Measurements from ENCODE around the gene MXRA5.
"Not testable (repeated sequence)": the region's sequence is repeated elsewhere in the genome, so short reads cannot be mapped to it uniquely, and the experiment has no call there.

Gene MXRA5

GRCh38 chrX:3343569-3343968, 2.9 kb downstream of the MXRA5 start:
- DNase-seq (ENCODE audit: low read depth in 2 of 2) = not testable (repeated sequence)

DNA sequence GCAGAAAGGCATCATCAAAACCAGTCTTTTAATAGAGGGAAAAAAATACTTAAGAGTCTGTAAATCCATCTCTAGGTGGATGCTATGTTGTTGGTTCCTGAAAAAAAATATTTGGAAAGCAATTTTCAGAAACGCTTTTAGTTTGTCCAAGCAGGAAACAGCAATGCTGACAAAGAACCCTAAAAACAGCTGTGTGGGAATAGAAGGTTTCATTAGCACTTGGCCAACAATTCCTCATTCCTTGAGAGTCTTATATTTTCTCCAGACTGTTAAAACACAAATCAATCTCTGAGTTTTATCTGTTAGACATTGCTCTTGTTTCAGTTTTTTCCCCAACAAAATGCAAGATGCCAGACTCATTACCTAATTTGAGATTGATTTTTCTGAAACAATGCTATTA, 6.4 kb downstream of the MXRA5 start:
- no peak for DNase-seq (ENCODE audit: low read depth in 2 of 2)

DNA sequence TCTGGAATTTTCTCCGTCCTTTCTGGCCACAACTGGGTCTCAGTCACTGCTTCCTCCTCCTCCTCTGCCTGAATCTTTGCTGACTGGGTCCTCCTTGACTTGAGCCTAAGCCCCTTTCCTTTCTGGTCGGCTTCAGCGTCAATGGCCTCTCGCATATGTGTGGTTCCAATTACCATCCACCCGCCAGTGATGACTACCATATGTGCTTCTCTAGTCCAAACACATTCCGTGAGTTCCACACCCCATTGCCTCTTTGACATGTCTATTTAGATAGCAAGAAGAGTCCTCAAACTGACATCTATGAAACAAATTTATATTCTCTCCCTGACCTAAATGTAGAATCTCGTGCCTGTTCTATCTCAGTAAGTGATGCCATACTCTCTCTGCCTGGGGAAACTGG, 19.8 kb downstream of the MXRA5 start:
- no peak for DNase-seq (ENCODE audit: low read depth in 2 of 2)

- no peak for DNase-seq (ENCODE audit: low read depth in 2 of 2)
These were observed 25.9 kb downstream of the MXRA5 start for GRCh38 chrX:3320471-3321046.

DNA sequence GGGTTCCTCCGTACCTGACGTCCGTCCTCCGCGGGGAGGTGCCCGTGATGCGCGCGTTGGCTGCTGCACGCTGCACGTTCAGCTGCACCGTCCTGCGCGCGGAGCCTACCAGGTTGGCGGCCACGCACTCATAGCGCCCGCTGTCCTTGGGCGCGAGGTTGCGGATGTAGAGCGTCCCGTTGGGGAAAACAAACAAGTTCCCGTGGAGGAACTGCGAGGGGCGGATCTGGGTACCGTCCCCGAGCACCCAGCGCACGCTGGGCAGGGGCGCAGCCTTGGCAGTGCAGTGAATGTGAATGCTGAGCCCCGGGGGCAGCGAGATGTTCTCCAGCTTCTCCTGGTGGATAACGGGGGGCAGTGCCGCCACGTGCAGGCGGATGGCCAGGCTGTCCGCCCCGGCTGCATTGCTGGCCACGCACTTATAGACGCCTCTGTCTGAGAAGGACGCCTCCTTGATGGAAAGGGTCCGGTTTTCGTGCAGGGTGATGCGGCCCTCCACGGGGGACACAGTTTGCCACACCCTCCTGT, 29.2 kb downstream of the MXRA5 start:
- DNase-seq (ENCODE audit: low read depth in 2 of 2) = no peak

GRCh38 chrX:3312109-3312508, 34.3 kb downstream of the MXRA5 start:
- DNase-seq (ENCODE audit: low read depth in 2 of 2) = no peak

- no peak for DNase-seq (ENCODE audit: low read depth in 2 of 2)
These were observed 38.6 kb downstream of the MXRA5 start for GRCh38 chrX:3307881-3308280.

DNA sequence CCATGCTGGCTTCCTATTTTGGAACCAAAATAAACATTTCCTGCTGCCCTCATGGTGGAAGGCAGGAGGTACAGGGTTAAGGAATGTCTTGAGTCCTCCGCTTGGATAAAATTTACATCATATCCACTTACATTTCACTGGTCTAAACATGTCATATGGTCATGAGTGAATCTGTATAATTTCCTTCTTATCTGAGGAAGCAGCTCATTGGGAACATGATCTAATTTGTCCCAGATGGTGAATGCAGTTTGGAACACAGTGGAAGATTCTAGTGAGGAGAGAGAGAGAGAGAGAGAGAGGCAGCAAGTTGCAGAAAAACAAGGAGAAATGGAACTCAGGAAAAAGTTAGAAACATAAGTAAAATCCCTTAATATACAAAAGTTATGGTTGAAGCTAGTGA, 46.8 kb downstream of the MXRA5 start:
- no peak for DNase-seq (ENCODE audit: low read depth in 2 of 2)

DNA sequence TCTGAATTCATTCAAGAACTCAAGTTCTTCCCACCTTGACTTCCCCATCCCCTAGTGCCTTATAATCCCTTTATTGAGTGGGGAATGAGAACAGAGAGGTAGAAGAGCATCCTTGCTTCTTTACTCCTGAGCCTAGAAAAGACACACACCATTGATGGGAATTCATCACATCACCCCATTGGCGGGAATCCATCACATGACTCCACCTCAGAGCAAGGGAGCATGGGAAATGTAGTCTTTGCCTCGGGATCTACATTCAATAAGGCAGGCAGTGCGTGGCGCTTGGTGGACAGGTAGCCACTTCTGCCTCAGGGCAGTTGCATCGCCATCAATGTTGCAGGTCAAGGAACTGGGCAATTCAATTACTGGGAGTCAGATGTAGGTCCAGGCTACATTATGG, 50.7 kb downstream of the MXRA5 start:
- DNase-seq (ENCODE audit: low read depth in 2 of 2) = no peak

DNA sequence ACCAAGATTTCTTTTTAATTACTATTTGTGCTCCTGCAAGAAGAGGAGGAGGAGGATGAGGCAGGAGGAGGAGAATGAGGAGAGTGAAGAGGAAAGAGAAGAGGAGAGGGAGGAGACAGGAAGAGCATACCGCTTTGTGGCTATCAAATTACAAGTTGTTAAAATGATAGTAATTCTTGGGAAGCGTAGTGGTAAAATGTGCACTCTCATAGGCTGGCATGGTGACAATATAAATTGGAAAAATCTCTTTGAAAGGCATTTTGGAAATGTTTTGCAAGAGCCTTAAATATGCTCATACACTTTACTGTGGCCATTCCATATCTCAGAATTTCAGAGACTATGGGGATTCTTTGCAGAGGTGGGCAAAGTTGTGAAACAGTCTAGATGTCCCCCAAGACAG, 53.2 kb downstream of the MXRA5 start:
- no peak for DNase-seq (ENCODE audit: low read depth in 2 of 2)

DNA sequence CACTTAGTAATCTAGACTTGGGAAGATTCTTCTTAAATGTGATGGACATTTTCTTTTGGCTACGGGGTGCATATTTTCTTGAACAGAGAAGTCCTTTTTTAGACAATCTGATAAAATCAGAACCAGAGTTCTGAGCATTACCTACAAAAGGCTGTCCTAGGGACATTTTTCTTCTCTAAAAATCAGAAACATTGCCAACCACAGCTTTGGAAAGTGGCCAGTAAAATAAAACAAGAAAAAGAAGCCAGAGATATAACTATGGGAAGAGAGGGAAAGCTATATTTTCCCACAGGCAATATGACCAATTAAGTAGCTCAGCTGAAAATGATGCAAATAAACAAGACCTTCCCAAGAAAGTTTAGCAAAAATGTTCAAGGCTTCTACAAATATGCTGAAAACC, 55.9 kb downstream of the MXRA5 start:
- no peak for DNase-seq (ENCODE audit: low read depth in 2 of 2)

DNA sequence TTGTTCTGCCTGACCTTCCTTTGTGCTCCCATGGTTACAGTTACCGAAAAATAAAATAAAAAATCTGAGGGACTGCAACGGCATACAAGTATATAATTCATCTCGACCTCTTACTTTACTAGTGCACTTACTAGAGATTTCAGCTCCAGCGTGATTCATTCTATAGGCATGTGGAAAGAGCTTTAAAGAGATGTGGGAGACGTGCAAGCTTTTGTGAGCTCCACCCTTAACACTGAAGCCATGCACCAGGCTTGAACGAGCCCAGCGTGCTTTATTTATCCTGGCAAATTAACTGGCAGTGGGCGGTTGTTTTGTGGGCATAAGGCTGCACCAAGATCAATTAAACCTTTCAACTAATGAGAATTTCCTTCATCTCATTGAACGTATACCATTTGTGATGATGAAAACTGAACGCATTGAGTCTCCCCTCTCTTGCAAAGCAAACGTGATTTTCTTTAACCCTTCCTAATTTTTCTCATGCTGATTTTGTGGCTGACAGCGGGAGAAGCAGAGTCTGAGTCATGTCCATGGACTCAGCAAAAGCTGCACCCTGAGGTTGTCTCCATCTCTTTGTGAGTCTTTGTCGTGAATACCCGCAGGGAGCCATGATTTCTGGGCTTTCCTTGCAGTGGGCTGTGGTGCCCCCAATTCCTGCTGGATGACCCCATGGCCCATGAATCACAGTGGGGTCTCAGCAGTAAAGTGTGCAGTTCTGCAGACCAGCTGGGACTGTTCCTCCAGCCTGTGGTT, 60.1 kb downstream of the MXRA5 start:
- no peak for DNase-seq (ENCODE audit: low read depth in 2 of 2)

DNA sequence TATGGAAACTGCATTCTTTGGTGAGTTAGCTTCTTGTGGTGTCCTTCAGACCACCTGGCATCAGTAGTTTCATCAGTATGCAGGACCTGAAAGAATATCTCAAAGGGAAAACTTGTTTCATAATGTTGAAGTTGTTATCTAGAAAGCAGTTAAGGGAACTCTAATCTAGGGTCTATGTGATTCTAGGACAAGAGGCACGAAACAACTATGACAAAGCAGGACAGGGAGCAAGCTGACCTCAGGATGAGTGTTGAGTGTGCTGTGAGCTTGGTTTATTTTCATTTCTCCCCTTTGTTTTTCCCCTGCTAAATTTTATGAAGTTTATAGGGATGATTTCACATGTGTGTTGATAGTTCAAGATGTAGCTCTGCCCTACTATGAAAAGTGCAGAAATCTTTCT, 65.7 kb downstream of the MXRA5 start:
- DNase-seq (ENCODE audit: low read depth in 2 of 2) = no peak

DNA sequence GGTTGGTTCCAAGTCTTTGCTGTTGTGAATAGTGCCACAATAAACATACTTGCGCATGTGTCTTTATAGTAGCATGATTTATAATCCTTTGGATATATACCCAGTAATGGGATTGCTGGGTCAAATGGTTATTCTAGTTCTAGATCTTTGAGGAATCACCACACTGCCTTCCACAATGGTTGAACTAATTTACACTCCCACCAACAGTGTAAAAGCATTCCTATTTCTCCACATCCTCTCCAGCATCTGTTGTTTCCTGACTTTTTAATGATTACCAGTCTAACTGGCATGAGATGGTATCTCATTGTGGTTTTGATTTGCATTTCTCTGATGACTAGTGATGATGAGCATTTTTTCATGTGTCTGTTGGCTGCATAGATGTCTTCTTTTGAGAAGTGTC, 72.8 kb downstream of the MXRA5 start:
- not testable (repeated sequence) for DNase-seq (ENCODE audit: low read depth in 2 of 2)

GRCh38 chrX:3271834-3272186, 74.6 kb downstream of the MXRA5 start:
- DNase-seq (ENCODE audit: low read depth in 2 of 2) = no peak

DNA sequence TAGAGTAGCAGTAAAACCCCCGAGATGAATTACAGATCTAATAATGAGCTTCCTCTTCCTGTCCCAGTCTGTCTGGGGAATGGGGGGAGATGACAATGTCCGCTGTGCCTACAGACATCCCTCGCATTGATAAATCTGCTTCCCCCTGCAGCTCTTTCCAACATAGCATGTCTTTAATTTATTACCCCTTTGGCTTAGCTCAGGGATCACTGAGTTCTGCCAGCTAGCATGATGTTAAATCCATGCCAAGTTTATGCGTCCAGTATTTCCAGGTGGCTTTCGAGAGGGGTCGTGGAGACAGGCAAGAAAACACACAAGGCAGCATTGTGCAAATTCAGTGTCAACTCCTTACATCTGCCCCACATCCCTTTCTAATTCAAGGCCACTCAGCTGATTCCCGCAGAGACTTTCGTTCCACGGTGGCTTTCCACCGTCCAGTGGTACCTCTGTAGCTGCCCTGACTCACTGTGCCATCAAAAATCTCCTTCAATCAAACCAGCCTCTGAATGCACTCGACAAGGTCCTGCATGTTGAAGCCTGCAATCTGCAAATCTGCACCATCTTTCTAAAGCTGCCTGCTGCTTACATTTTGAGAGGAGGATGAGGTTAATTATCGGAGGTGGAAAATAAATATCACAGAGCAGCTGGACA, 75.1 kb downstream of the MXRA5 start:
- DNase-seq (ENCODE audit: low read depth in 2 of 2) = no peak

GRCh38 chrX:3268829-3269228, 77.6 kb downstream of the MXRA5 start:
- DNase-seq (ENCODE audit: low read depth in 2 of 2) = no peak

DNA sequence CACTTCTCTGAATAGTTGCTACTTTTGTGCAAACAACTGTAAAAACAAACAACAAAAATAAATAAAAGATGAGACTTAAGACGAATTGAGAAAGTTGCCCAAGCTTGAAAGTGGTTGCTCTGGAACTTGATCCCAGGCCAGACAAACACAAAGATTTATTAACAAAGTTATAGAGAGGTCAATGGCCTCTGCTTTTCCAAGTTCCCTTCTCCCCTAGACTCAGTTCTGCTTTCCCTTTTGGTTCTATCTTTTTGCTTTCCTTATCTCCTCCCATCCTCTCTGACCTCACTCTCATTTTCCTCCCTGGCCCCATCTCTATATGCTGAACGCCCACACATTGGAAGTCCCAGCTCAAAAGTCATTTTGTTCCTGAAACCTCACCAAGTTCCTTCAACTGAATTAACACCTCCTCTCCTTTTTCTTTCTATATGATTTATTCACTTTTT, 82.7 kb downstream of the MXRA5 start:
- no peak for DNase-seq (ENCODE audit: low read depth in 2 of 2)

- no peak for DNase-seq (ENCODE audit: low read depth in 2 of 2)
These were observed 83.6 kb downstream of the MXRA5 start for GRCh38 chrX:3262901-3263300.

All from stimulated activated CD4-positive, alpha-beta T cell treated with anti-CD3 and anti-CD28 coated beads, Interleukin-1b, Interleukin-23, amount 100 ng/mL, for 4 hours (primary cell).